Activated naive CD4-positive, alpha-beta T cell treated with anti-CD3 and anti-CD28 coated beads for 36 hours (primary cell): ENCODE data around the gene WASF3. TPM values are rescaled to one million over a fixed set of nuclear protein-coding genes. Genes with fewer than 3 reads are reported as not detected.
A peak's percentile ranks its signal among the peaks of the same experiment; 100 is the strongest.

Experiments
- CTCF ChIA-PET: fragments of 350-600 bp; sonication (Branson Sonifier 250); formaldehyde crosslinking; loops from one replicate; lab custom pipeline; 2021; ENCODE audit warnings: antibody characterized with exemption; lab: Charles Lee
- DNase-seq: peaks from one replicate; pipeline ENCODE4 v3.0.0-alpha.2; 2020
- H3K27ac Mint-ChIP-seq: one replicate; pipeline ENCODE4 v1.8.0; 2021; ENCODE audit warnings: mild to moderate bottlenecking, mixed read lengths
- H3K27me3 Mint-ChIP-seq: one replicate; pipeline ENCODE4 v1.8.0; 2021; ENCODE audit warnings: low read depth, mixed read lengths
- H3K36me3 Mint-ChIP-seq: one replicate; pipeline ENCODE4 v1.8.0; 2021; ENCODE audit warnings: low read depth, mixed read lengths
- H3K4me1 Mint-ChIP-seq: one replicate; pipeline ENCODE4 v1.8.0; 2021; ENCODE audit warnings: low read depth, mixed read lengths
- H3K4me3 Mint-ChIP-seq: one replicate; pipeline ENCODE4 v1.8.0; 2021; ENCODE audit warnings: mild to moderate bottlenecking, moderate library complexity, mixed read lengths
- H3K9me3 Mint-ChIP-seq: one replicate; pipeline ENCODE4 v1.8.0; 2021; ENCODE audit warnings: mixed read lengths
- intact Hi-C: fragments of 100-400 bp; cut with micrococcal nuclease; formaldehyde crosslinking; loops from one replicate; pipeline ENCODE4 v1.15.1; 2023
- total RNA-seq, 2 experiments: library from RNA; stranded (reverse); gene quantifications; one replicate each; pipeline ENCODE4 v1.2.3, GENCODE V29; 2021

The WASF3 gene
- not detected for total RNA-seq

DNA sequence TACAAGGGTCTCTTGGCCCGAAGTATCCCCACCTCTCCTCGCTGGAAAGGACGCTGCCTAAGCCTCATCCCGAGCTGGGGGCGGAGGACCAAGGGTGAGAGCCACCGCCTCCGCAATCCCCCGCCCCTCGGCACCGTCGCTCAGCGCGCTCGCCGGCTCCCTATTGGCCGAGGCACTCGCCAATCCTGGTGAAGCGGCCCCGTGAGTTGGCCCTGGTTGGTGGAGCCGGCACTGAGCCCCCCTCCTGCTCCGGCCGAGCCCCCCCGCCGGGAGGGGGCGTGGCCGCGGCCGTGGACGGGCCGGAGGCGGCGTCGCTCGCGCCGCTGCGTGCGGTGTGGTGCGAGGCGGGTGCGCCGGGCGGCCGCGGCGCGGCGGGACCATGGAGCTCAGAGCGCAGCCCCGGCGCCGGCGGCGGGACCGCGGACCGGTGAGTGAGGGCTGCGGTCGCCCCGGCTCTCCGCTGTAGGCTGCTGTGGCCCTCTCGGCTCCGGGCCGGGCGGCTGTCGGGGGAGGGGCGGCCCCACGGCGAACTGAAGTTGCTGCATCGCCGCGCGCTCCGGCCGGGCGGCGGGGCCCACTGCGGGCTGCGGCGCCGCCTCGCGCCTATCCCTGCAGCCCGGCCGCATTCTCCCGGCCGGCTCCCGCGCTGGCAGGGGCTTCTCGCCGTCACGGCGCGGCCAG is at the start of gene WASF3:
WASF3 (plus strand) TSS at position 291 of the 681 bp plus-strand sequence. CDS start 84,588 bp downstream, outside the sequence.
- DNase-seq: peak; percentile 56
- peak within 1 kb of the TSS; percentile 43 for H3K4me3 Mint-ChIP-seq
- H3K4me1 Mint-ChIP-seq: peaks cover 8% of the 10 kb centered on the region
- peaks cover 2% of the 10 kb centered on the region for H3K36me3 Mint-ChIP-seq
- CTCF ChIA-PET: interaction anchor here (0.7 to 0.9 kb wide), 2 partner anchors 64 to 364 kb away, joined by 3 read pairs; no protein-coding TSS in a partner anchor
- intact Hi-C loops: loop anchor here (2.0 kb wide), 1 partner anchor 371 kb away; no protein-coding TSS in a partner anchor
- H3K27me3 Mint-ChIP-seq: peaks cover 36% of the 10 kb centered on the region
- no peak within 1 kb of the TSS for H3K27ac Mint-ChIP-seq
- peaks cover 2% of the 10 kb centered on the region for H3K9me3 Mint-ChIP-seq

GRCh38 chr13:26508885-26509284 is 48.6 kb upstream of the WASF3 start:
- Mint-ChIP-seq H3K36me3 (no peaks in the 10 kb centered on the region), H3K4me1 (peaks cover 1% of the 10 kb centered on the region), H3K27me3 (peaks cover 11% of the 10 kb centered on the region), H3K9me3 (peaks cover 8% of the 10 kb centered on the region), H3K27ac (no peak overlapping the region), H3K4me3 (no peak overlapping the region)
- intact Hi-C loops: no loop called here
- CTCF ChIA-PET: interaction anchor here (1.5 kb wide), 1 partner anchor 190 kb away, joined by 3 read pairs; no protein-coding TSS in a partner anchor
- DNase-seq: no peak

GRCh38 chr13:26509491-26509890 is 48.0 kb upstream of the WASF3 start:
- Mint-ChIP-seq H3K27me3 (peaks cover 11% of the 10 kb centered on the region), H3K36me3 (no peaks in the 10 kb centered on the region), H3K4me3 (no peak overlapping the region), H3K4me1 (no peaks in the 10 kb centered on the region), H3K9me3 (peaks cover 8% of the 10 kb centered on the region), H3K27ac (no peak overlapping the region)
- intact Hi-C loops: no loop called here
- DNase-seq: no peak
- CTCF ChIA-PET: no interaction called here

GRCh38 chr13:26513931-26514330 is 43.6 kb upstream of the WASF3 start:
- peaks cover 8% of the 10 kb centered on the region for H3K9me3 Mint-ChIP-seq
- CTCF ChIA-PET: no interaction called here
- no peaks in the 10 kb centered on the region for H3K36me3 Mint-ChIP-seq
- intact Hi-C loops: no loop called here
- no peaks in the 10 kb centered on the region for H3K4me1 Mint-ChIP-seq
- H3K27ac Mint-ChIP-seq: no peak overlapping the region
- no peak for DNase-seq
- H3K4me3 Mint-ChIP-seq: no peak overlapping the region
- H3K27me3 Mint-ChIP-seq: peaks cover 15% of the 10 kb centered on the region

DNA sequence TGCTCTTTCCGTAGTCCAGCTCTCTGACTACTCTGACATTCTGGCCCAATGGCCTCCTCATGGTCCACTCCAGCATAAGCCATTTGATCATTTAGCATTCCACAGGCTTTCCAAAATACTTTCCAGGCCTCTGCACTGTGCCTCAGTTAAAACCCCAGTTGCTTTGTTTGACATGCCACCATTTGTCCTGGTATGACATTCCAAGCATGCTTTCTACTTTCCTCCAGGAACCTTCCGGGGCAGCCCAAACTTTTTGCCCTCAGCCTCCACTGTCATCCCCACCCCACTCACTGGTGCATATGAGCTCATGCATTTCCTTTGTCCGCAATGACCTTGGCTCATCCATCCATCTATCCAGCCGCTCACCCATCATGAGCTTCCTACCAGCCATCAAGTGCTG is 41.8 kb upstream of the WASF3 start:
- peaks cover 20% of the 10 kb centered on the region for H3K27me3 Mint-ChIP-seq
- no peak overlapping the region for H3K4me3 Mint-ChIP-seq
- no peak for DNase-seq
- H3K36me3 Mint-ChIP-seq: no peaks in the 10 kb centered on the region
- CTCF ChIA-PET: no interaction called here
- H3K9me3 Mint-ChIP-seq: no peaks in the 10 kb centered on the region
- intact Hi-C loops: no loop called here
- H3K27ac Mint-ChIP-seq: no peak overlapping the region
- H3K4me1 Mint-ChIP-seq: no peaks in the 10 kb centered on the region

GRCh38 chr13:26517936-26518335 is 39.5 kb upstream of the WASF3 start:
- Mint-ChIP-seq H3K27ac (no peak overlapping the region), H3K36me3 (no peaks in the 10 kb centered on the region), H3K9me3 (no peaks in the 10 kb centered on the region), H3K4me1 (no peaks in the 10 kb centered on the region), H3K27me3 (peaks cover 14% of the 10 kb centered on the region), H3K4me3 (no peak overlapping the region)
- intact Hi-C loops: no loop called here
- DNase-seq: no peak
- CTCF ChIA-PET: interaction anchor here (0.8 kb wide), 1 partner anchor 21 kb away, joined by 4 read pairs; no protein-coding TSS in a partner anchor

DNA sequence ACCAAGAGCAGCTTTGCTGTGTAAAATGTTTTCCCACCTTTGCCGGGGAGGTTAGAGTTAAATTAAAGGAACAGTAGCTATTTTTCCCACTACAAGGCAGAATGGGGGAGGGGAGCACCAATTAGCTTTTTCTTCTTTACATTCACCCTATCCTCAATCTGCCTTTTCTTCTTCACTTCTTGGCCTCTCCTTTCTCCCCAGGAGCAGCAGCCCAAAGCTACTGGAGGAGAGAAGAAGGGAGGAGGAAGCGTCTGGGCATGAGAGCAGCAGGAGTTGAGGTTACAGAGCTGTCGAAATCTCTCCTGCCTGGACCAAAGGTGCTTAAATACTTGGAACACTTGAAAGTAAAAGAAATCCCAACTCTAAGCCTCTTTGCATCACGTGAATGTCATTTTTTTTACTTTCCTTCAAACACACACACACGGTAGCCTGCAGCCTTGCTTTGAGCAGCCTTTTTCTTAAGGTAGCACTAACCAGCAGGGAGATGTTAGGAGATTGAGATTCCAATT is 39.0 kb upstream of the WASF3 start:
- intact Hi-C loops: no loop called here
- no peaks in the 10 kb centered on the region for H3K4me1 Mint-ChIP-seq
- CTCF ChIA-PET: interaction anchor here (0.6 to 1.0 kb wide), 3 partner anchors 22 to 35 kb away, joined by 3 to 4 read pairs (median 4); no protein-coding TSS in a partner anchor

DNA sequence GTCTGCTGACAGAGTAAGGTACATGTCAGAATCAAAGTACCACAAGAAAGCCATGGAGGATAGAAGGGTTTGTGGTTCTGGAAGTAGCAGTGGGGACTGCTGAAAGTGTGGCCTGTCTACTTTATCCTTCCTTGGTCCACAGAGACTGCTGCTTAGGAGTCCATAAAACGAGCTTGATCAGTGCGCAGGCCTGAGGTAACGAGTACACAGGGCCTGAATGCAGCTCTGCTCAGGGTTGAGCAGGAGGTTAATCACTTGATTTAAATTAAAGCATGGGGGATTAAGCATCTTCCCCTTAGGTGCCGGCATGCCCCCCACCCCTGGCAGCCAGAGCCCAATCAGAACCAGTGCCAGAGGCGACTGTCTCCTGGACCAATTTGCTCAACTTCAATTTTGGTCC is 34.9 kb upstream of the WASF3 start:
- no peak overlapping the region for H3K4me3 Mint-ChIP-seq
- no peaks in the 10 kb centered on the region for H3K36me3 Mint-ChIP-seq
- no peaks in the 10 kb centered on the region for H3K9me3 Mint-ChIP-seq
- H3K27me3 Mint-ChIP-seq: peaks cover 9% of the 10 kb centered on the region
- no peak overlapping the region for H3K27ac Mint-ChIP-seq
- intact Hi-C loops: no loop called here
- DNase-seq: no peak
- H3K4me1 Mint-ChIP-seq: no peaks in the 10 kb centered on the region
- CTCF ChIA-PET: no interaction called here

More for the DNA sequence above, 39.0 kb upstream of the WASF3 start:
- DNase-seq: no peak
- Mint-ChIP-seq H3K9me3 (no peaks in the 10 kb centered on the region), H3K27ac (no peak overlapping the region), H3K4me3 (no peak overlapping the region), H3K36me3 (no peaks in the 10 kb centered on the region), H3K27me3 (peaks cover 9% of the 10 kb centered on the region)

GRCh38 chr13:26523007-26523406 is 34.5 kb upstream of the WASF3 start:
- CTCF ChIA-PET: no interaction called here
- H3K36me3 Mint-ChIP-seq: no peaks in the 10 kb centered on the region

GRCh38 chr13:26525528-26525927 is 32.0 kb upstream of the WASF3 start:
- H3K4me3 Mint-ChIP-seq: no peak overlapping the region
- no peak overlapping the region for H3K27ac Mint-ChIP-seq

More at GRCh38 chr13:26523007-26523406, 34.5 kb upstream of the WASF3 start:
- DNase-seq: no peak
- no peak overlapping the region for H3K4me3 Mint-ChIP-seq
- H3K27me3 Mint-ChIP-seq: peaks cover 9% of the 10 kb centered on the region
- intact Hi-C loops: no loop called here
- no peaks in the 10 kb centered on the region for H3K4me1 Mint-ChIP-seq
- H3K9me3 Mint-ChIP-seq: no peaks in the 10 kb centered on the region
- no peak overlapping the region for H3K27ac Mint-ChIP-seq

GRCh38 chr13:26526702-26527216 is 30.7 kb upstream of the WASF3 start:
- no peak for DNase-seq
- Mint-ChIP-seq H3K27me3 (peaks cover 10% of the 10 kb centered on the region), H3K9me3 (no peaks in the 10 kb centered on the region), H3K36me3 (no peaks in the 10 kb centered on the region), H3K4me1 (no peaks in the 10 kb centered on the region), H3K4me3 (no peak overlapping the region), H3K27ac (no peak overlapping the region)
- intact Hi-C loops: loop anchor here (5.0 kb wide), 1 partner anchor 341 kb away; no protein-coding TSS in a partner anchor
- CTCF ChIA-PET: no interaction called here

More at GRCh38 chr13:26525528-26525927, 32.0 kb upstream of the WASF3 start:
- CTCF ChIA-PET: no interaction called here
- intact Hi-C loops: loop anchor here (5.0 kb wide), 1 partner anchor 342 kb away; no protein-coding TSS in a partner anchor
- Mint-ChIP-seq H3K9me3 (no peaks in the 10 kb centered on the region), H3K27me3 (peaks cover 9% of the 10 kb centered on the region), H3K4me1 (no peaks in the 10 kb centered on the region), H3K36me3 (no peaks in the 10 kb centered on the region)
- DNase-seq: no peak

GRCh38 chr13:26528527-26528926 is 29.0 kb upstream of the WASF3 start:
- Mint-ChIP-seq H3K36me3 (no peaks in the 10 kb centered on the region), H3K4me3 (no peak overlapping the region), H3K4me1 (no peaks in the 10 kb centered on the region), H3K9me3 (no peaks in the 10 kb centered on the region), H3K27ac (no peak overlapping the region), H3K27me3 (peaks cover 17% of the 10 kb centered on the region)
- CTCF ChIA-PET: interaction anchor here (0.7 kb wide), 2 partner anchors 33 to 344 kb away, joined by 3 read pairs; no protein-coding TSS in a partner anchor
- no peak for DNase-seq
- intact Hi-C loops: loop anchor here (5.0 kb wide), 1 partner anchor 339 kb away; no protein-coding TSS in a partner anchor
